Vagina (tissue), 2 donors: ENCODE measurements around the gene RNASE13.

Experiments
- POLR2A ChIP-seq, 2 donors: fragments of 450-650 bp; IDR thresholded peaks; one replicate each; pipeline ENCODE4 v1.6.1; 2017; ENCODE audit warnings: antibody characterized with exemption in 2 of 2, mild to moderate bottlenecking in 2 of 2, moderate library complexity in 2 of 2
- TF ChIP-seq, protein P1 (sequence below), 3 experiments: fragments of 450-650 bp in 2 of 3; fragments of 200-600 bp in 1 of 3; sonication (generic) in 1 of 3; IDR thresholded peaks; one replicate each; pipeline ENCODE4 v1.5.1; 2017 to 2019; ENCODE audit warnings: antibody characterized with exemption in 3 of 3, mild to moderate bottlenecking in 2 of 3, moderate library complexity in 2 of 3

DNA sequence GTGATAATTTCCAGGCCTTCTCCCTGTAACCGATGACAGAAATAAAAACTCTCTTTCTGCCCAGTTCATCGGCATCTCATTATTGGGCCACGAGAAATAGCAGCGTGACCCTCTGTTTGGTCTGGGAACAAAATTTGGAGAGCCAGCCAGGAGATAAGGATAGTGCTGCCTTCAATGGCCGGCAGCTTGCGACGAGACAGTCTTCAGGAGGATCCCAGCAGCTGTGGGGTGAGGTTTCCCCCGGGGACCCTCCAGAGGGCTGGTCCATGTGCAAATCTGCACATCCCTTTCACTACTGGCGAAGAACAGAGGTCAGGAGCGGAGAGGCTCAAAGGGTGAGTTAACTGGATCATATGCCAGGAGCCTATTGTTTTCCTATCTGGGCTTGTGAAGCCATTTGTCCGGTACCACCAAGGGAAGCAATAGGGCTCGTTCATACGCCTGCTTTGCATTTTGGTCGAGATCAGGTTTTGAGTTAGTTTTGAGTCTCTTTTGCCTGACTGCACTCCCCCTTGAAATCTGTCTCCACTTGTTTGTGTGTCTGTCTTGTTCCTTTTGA lies 30.7 kb downstream of the RNASE13 start:
- TF ChIP-seq, protein P1, sequence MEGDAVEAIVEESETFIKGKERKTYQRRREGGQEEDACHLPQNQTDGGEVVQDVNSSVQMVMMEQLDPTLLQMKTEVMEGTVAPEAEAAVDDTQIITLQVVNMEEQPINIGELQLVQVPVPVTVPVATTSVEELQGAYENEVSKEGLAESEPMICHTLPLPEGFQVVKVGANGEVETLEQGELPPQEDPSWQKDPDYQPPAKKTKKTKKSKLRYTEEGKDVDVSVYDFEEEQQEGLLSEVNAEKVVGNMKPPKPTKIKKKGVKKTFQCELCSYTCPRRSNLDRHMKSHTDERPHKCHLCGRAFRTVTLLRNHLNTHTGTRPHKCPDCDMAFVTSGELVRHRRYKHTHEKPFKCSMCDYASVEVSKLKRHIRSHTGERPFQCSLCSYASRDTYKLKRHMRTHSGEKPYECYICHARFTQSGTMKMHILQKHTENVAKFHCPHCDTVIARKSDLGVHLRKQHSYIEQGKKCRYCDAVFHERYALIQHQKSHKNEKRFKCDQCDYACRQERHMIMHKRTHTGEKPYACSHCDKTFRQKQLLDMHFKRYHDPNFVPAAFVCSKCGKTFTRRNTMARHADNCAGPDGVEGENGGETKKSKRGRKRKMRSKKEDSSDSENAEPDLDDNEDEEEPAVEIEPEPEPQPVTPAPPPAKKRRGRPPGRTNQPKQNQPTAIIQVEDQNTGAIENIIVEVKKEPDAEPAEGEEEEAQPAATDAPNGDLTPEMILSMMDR (IDR thresholded peaks at IDR 0.05): no peak
- TF ChIP-seq POLR2A (IDR thresholded peaks at IDR 0.05): no peak
